DOHH2 (cell line): Measurements from ENCODE around the gene HELZ.
"Not testable (repeated sequence)": the region's sequence is repeated elsewhere in the genome, so short reads cannot be mapped to it uniquely, and the experiment has no call there.

ENCODE experiments used
- H3F3A ChIP-seq: fragments of 200-600 bp; sonication (generic), shearing (Covaris generic); 2 replicates; pipeline ENCODE4 v1.6.0; 2016; ENCODE audit warnings: antibody characterized with exemption, mild to moderate bottlenecking; ENCODE audit not compliant: control insufficient read depth, insufficient read depth
- H3K27ac ChIP-seq: fragments of 200-600 bp; sonication (generic); 2 replicates; pipeline ENCODE4 v1.5.1; 2014; ENCODE audit warnings: low read depth, mild to moderate bottlenecking, low read length, moderate library complexity
- H3K27me3 ChIP-seq: fragments of 200-600 bp; sonication (generic); 2 replicates; pipeline ENCODE4 v1.6.1; 2014; ENCODE audit warnings: mild to moderate bottlenecking, low read length, mixed read lengths; ENCODE audit not compliant: control insufficient read depth
- H3K36me3 ChIP-seq: fragments of 200-600 bp; sonication (generic); 2 replicates; pipeline ENCODE4 v1.6.1; 2014; ENCODE audit warnings: mild to moderate bottlenecking, low read length, moderate library complexity, mixed read lengths; ENCODE audit not compliant: control insufficient read depth
- H3K4me1 ChIP-seq: fragments of 200-600 bp; sonication (generic); 2 replicates; pipeline ENCODE4 v1.6.1; 2014; ENCODE audit warnings: mild to moderate bottlenecking, low read length, mixed read lengths; ENCODE audit not compliant: control insufficient read depth
- H3K4me2 ChIP-seq: fragments of 200-600 bp; sonication (generic); 2 replicates; pipeline ENCODE4 v1.6.0; 2014; ENCODE audit warnings: mild to moderate bottlenecking, low read length, moderate library complexity
- H3K4me3 ChIP-seq: fragments of 200-600 bp; sonication (generic); 2 replicates; pipeline ENCODE4 v1.5.1; 2014; ENCODE audit warnings: mild to moderate bottlenecking, low read length, mixed read lengths
- H3K79me2 ChIP-seq: fragments of 200-600 bp; sonication (generic); 2 replicates; pipeline ENCODE4 v1.6.1; 2014; ENCODE audit warnings: mild to moderate bottlenecking, low read length, mixed read lengths; ENCODE audit not compliant: control insufficient read depth
- H3K9me2 ChIP-seq: fragments of 200-600 bp; sonication (generic); replicated peaks from 2 replicates; pipeline ENCODE4 v1.6.1; 2014; ENCODE audit warnings: mild to moderate bottlenecking, low read length, mixed read lengths; ENCODE audit not compliant: control insufficient read depth
- H3K9me3 ChIP-seq: fragments of 200-600 bp; sonication (generic); 2 replicates; pipeline ENCODE4 v1.6.1; 2014; ENCODE audit warnings: antibody characterized with exemption, low read length, mixed read lengths; ENCODE audit not compliant: control insufficient read depth, insufficient read depth
- H4K20me1 ChIP-seq: fragments of 200-600 bp; sonication (generic); 2 replicates; pipeline ENCODE4 v1.6.0; 2014; ENCODE audit warnings: low read depth, mild to moderate bottlenecking, antibody characterized with exemption, low read length, moderate library complexity; ENCODE audit not compliant: control insufficient read depth, insufficient read depth
- EZH2phosphoT487 ChIP-seq: fragments of 200-600 bp; sonication (generic); IDR thresholded peaks from 2 replicates; pipeline ENCODE4 v1.6.1; 2017; ENCODE audit warnings: borderline replicate concordance, mild to moderate bottlenecking, antibody characterized with exemption, low read length, moderate library complexity, mixed read lengths
- TF ChIP-seq, protein P1 (sequence below): fragments of 200-600 bp; sonication (generic); IDR thresholded peaks from one replicate; pipeline ENCODE4 v1.5.1; 2014; ENCODE audit warnings: antibody characterized with exemption, mild to moderate bottlenecking, low read depth, low read length; ENCODE audit not compliant: poor library complexity, severe bottlenecking

Gene HELZ

DNA sequence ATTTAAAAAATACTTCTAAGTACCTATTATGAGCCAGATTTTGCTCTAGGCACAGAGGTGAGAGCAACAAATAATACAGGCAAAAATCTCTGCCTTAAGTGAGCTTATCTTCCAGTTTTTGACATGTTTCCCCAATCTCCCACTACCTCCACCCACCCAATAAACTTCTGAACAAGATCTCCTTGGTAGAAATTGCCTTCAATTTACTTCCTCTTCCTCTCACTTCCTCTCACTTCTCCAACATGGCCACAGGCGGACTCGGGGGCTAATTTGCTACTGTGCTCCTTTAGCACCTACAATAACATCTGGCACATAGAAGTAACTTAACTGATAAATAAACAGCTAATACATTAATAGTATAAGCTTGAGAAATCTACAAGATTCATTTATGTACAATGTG is 118.0 kb downstream of the HELZ start:
- no peaks in the 10 kb centered on the region for H3K27me3 ChIP-seq
- H3K4me1 ChIP-seq = no peaks in the 10 kb centered on the region
- H3K27ac ChIP-seq = no peak overlapping the region
- H3K4me2 ChIP-seq = no peak overlapping the region
- no peaks in the 10 kb centered on the region for H3K9me2 ChIP-seq
- H3K79me2 ChIP-seq = no peaks in the 10 kb centered on the region
- peaks cover 8% of the 10 kb centered on the region; the same call in 1 of the 2 replicates for H3F3A ChIP-seq
- H3K36me3 ChIP-seq = peaks cover 44% of the 10 kb centered on the region
- H3K9me3 ChIP-seq = no peaks in the 10 kb centered on the region
- H4K20me1 ChIP-seq = no peaks in the 10 kb centered on the region
- TF ChIP-seq EZH2phosphoT487 = no peak
- TF ChIP-seq, protein P1, sequence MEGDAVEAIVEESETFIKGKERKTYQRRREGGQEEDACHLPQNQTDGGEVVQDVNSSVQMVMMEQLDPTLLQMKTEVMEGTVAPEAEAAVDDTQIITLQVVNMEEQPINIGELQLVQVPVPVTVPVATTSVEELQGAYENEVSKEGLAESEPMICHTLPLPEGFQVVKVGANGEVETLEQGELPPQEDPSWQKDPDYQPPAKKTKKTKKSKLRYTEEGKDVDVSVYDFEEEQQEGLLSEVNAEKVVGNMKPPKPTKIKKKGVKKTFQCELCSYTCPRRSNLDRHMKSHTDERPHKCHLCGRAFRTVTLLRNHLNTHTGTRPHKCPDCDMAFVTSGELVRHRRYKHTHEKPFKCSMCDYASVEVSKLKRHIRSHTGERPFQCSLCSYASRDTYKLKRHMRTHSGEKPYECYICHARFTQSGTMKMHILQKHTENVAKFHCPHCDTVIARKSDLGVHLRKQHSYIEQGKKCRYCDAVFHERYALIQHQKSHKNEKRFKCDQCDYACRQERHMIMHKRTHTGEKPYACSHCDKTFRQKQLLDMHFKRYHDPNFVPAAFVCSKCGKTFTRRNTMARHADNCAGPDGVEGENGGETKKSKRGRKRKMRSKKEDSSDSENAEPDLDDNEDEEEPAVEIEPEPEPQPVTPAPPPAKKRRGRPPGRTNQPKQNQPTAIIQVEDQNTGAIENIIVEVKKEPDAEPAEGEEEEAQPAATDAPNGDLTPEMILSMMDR = no peak
- no peak overlapping the region for H3K4me3 ChIP-seq

DNA sequence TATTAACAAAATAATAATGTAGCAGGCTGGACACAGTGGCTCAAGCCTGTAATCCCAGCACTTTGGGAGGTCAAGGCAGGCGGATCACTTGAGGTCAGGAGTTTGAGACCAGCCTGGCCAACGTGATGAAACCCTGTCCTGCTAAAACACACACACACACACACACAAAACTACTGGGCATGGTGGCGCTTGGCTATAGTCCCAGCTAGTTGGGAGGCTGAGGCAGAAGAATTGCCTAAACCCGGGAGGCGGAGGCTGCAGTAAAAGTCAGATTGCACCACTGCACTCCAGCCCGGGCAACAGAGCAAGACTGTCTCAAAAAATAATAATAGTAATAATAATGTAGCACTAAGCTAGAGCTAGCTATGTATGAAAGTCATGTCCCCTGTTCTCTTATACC is 118.5 kb downstream of the HELZ start:
- H4K20me1 ChIP-seq, H3K4me3 ChIP-seq, H3K79me2 ChIP-seq, H3K9me2 ChIP-seq, H3K4me2 ChIP-seq, H3K27ac ChIP-seq, H3F3A ChIP-seq, H3K9me3 ChIP-seq, H3K27me3 ChIP-seq, H3K4me1 ChIP-seq: not testable (repeated sequence)
- peaks cover 46% of the 10 kb centered on the region for H3K36me3 ChIP-seq

DNA sequence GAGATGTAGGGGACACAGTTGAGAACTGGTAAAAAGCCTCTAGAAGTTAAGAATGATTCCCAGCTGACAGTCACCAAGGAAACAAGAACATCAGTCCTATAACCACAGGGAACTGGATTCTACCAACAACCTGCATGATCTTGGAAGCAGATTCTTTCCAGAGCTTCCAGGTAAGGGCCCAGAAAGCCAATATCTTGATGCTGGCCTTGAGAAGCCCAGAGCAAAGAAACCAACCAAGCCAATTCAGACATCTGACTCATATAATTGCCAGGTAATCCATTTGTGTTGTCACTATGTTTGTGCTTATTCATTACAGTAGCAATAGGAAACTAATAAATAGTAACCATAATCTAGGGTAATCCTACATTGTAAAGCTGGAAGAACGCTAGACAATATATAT is 119.1 kb downstream of the HELZ start:
- no peak overlapping the region for H3K27ac ChIP-seq
- TF ChIP-seq EZH2phosphoT487 = no peak

DNA sequence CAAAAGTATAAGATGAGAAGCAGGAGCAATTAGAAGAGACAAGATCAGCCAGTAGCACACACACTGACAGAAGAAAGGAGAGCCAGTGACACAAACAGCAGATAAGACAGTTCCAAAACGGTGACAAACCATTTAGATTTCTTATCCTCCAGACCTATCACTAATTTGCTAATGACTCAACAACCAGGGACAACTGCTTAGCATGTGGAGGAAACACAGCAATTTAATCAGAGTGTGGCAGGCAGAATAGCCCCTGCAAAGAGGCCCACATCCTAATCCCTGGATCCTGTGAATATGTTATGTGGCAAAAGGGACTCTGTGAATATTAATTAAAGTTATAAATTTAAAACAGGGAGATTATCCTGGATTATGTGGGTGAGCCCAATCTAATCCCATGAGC is 119.6 kb downstream of the HELZ start:
- Histone ChIP-seq H3K36me3 (peaks cover 57% of the 10 kb centered on the region), H3K79me2 (no peaks in the 10 kb centered on the region), H3K9me2 (no peaks in the 10 kb centered on the region), H3K27ac (no peak overlapping the region), H3F3A (peaks cover 8% of the 10 kb centered on the region; the same call in 1 of the 2 replicates), H3K4me2 (no peak overlapping the region), H3K4me3 (no peak overlapping the region), H3K4me1 (no peaks in the 10 kb centered on the region), H3K27me3 (no peaks in the 10 kb centered on the region), H4K20me1 (no peaks in the 10 kb centered on the region), H3K9me3 (no peaks in the 10 kb centered on the region)
- TF ChIP-seq, protein P1 = no peak
- no peak for TF ChIP-seq EZH2phosphoT487

More for the DNA sequence above, 119.1 kb downstream of the HELZ start:
- Histone ChIP-seq H3K4me1 (no peaks in the 10 kb centered on the region), H3K9me3 (no peaks in the 10 kb centered on the region), H3K79me2 (no peaks in the 10 kb centered on the region), H3K4me3 (no peak overlapping the region), H3K4me2 (no peak overlapping the region), H4K20me1 (no peaks in the 10 kb centered on the region), H3F3A (peaks cover 8% of the 10 kb centered on the region; the same call in 1 of the 2 replicates), H3K36me3 (peaks cover 52% of the 10 kb centered on the region), H3K27me3 (no peaks in the 10 kb centered on the region), H3K9me2 (no peaks in the 10 kb centered on the region)
